HEK293 (cell line): ENCODE measurements around the gene PIK3C2G.

Experiments
- CTCF ChIA-PET: fragments of 350-600 bp; formaldehyde crosslinking; extraction: SDS; loops from one replicate; lab custom pipeline; 2021; ENCODE audit warnings: antibody characterized with exemption; lab: Yijun Ruan, JAX
- POLR2A ChIA-PET: fragments of 300-600 bp; formaldehyde crosslinking; extraction: SDS; loops from one replicate; lab custom pipeline; 2020; ENCODE audit warnings: antibody characterized with exemption, inconsistent platforms; lab: Yijun Ruan, JAX
- H3K27ac ChIP-seq: fragments of 200-500 bp; sonication (Bioruptor generic); 2 replicates; pipeline ENCODE4 v1.5.1; 2014; ENCODE audit warnings: low read depth, low read length, control low read depth, inconsistent platforms; ENCODE audit errors: extremely low read depth
- H3K36me3 ChIP-seq, 2 experiments: fragments of 200-500 bp in 1 of 2; sonication (Bioruptor generic) in 1 of 2; 1 replicate in 1 of 2; 2 replicates in 1 of 2; pipeline ENCODE4 v1.5.1; 2014 to 2017; ENCODE audit warnings: inconsistent platforms in 2 of 2, low read length in 2 of 2; ENCODE audit not compliant: control insufficient read depth in 2 of 2, insufficient read depth in 1 of 2
- H3K4me1 ChIP-seq: fragments of 200-500 bp; sonication (Bioruptor generic); 2 replicates; pipeline ENCODE4 v1.5.1; 2014; ENCODE audit warnings: mild to moderate bottlenecking, low read length, inconsistent platforms; ENCODE audit not compliant: control insufficient read depth, insufficient read depth
- H3K4me3 ChIP-seq: 2 replicates; pipeline ENCODE4 v1.5.1; 2011; ENCODE audit warnings: low read depth, mild to moderate bottlenecking, control low read depth, low read length, moderate library complexity
- H3K9me3 ChIP-seq: fragments of 200-500 bp; sonication (Bioruptor generic); 2 replicates; pipeline ENCODE4 v1.5.1; 2014; ENCODE audit warnings: low read depth, low read length, inconsistent platforms; ENCODE audit not compliant: control insufficient read depth, insufficient read depth
- BCL11A ChIP-seq: fragments of 450-650 bp; formaldehyde crosslinking; IDR thresholded peaks from 2 replicates; pipeline ENCODE4 v1.5.1; 2016; ENCODE audit warnings: low read depth, missing biosample characterization, missing genetic modification characterization
- RBAK ChIP-seq: fragments of 450-650 bp; formaldehyde crosslinking; IDR thresholded peaks from 2 replicates; pipeline ENCODE4 v1.5.1; 2016; ENCODE audit warnings: missing biosample characterization, missing genetic modification characterization
- TSHZ1 ChIP-seq: fragments of 450-650 bp; formaldehyde crosslinking; IDR thresholded peaks from 2 replicates; pipeline ENCODE4 v1.5.1; 2016; ENCODE audit warnings: missing biosample characterization, missing genetic modification characterization, borderline replicate concordance
- YY2 ChIP-seq: fragments of 450-650 bp; formaldehyde crosslinking; IDR thresholded peaks from 2 replicates; pipeline ENCODE4 v1.5.1; 2016; ENCODE audit warnings: missing biosample characterization, missing genetic modification characterization
- ZBTB1 ChIP-seq: fragments of 450-650 bp; formaldehyde crosslinking; IDR thresholded peaks from 2 replicates; pipeline ENCODE4 v1.5.1; 2016; ENCODE audit warnings: missing biosample characterization, missing genetic modification characterization
- ZBTB48 ChIP-seq: fragments of 450-650 bp; formaldehyde crosslinking; IDR thresholded peaks from 2 replicates; pipeline ENCODE4 v1.5.1; 2016; ENCODE audit warnings: missing biosample characterization, missing genetic modification characterization
- ZNF146 ChIP-seq: fragments of 450-650 bp; formaldehyde crosslinking; IDR thresholded peaks from 2 replicates; pipeline ENCODE4 v1.5.1; 2016; ENCODE audit warnings: missing biosample characterization, missing genetic modification characterization
- ZNF155 ChIP-seq: fragments of 450-650 bp; formaldehyde crosslinking; IDR thresholded peaks from 2 replicates; pipeline ENCODE4 v1.5.1; 2016; ENCODE audit warnings: missing biosample characterization, missing genetic modification characterization
- ZNF280C ChIP-seq: fragments of 450-650 bp; formaldehyde crosslinking; IDR thresholded peaks from 2 replicates; pipeline ENCODE4 v1.5.1; 2016; ENCODE audit warnings: missing biosample characterization, missing genetic modification characterization
- ZNF404 ChIP-seq: fragments of 450-650 bp; formaldehyde crosslinking; IDR thresholded peaks from 2 replicates; pipeline ENCODE4 v1.5.1; 2017; ENCODE audit warnings: missing biosample characterization, missing genetic modification characterization
- ZNF518A ChIP-seq: fragments of 450-650 bp; formaldehyde crosslinking; conservative IDR thresholded peaks from 2 replicates; pipeline ENCODE4 v1.5.1; 2016; ENCODE audit warnings: low read depth, missing biosample characterization, missing genetic modification characterization
- ZNF560 ChIP-seq: fragments of 450-650 bp; formaldehyde crosslinking; IDR thresholded peaks from 2 replicates; pipeline ENCODE4 v1.5.1; 2017; ENCODE audit warnings: missing biosample characterization, missing genetic modification characterization, borderline replicate concordance
- ZNF692 ChIP-seq: fragments of 450-650 bp; formaldehyde crosslinking; IDR thresholded peaks from 2 replicates; pipeline ENCODE4 v1.5.1; 2016; ENCODE audit warnings: missing biosample characterization, missing genetic modification characterization
- ZNF701 ChIP-seq: fragments of 450-650 bp; formaldehyde crosslinking; IDR thresholded peaks from 2 replicates; pipeline ENCODE4 v1.5.1; 2016; ENCODE audit warnings: missing biosample characterization, missing genetic modification characterization
- ZNF704 ChIP-seq: fragments of 450-650 bp; formaldehyde crosslinking; IDR thresholded peaks from 2 replicates; pipeline ENCODE4 v1.5.1; 2016; ENCODE audit warnings: missing biosample characterization, missing genetic modification characterization
- ZSCAN23 ChIP-seq: fragments of 450-650 bp; formaldehyde crosslinking; IDR thresholded peaks from 2 replicates; pipeline ENCODE4 v1.5.1; 2016; ENCODE audit warnings: missing biosample characterization, missing genetic modification characterization

PIK3C2G gene

GRCh38 chr12:18264581-18265075 lies 3.3 kb downstream of the PIK3C2G start:
- Histone ChIP-seq H3K4me3 (no peak overlapping the region), H3K9me3 (no peaks in the 10 kb centered on the region), H3K4me1 (no peaks in the 10 kb centered on the region), H3K27ac (no peak overlapping the region), H3K36me3 (no peaks in the 10 kb centered on the region)
- TF ChIP-seq ZNF146 (no peak), ZNF518A (tag by site-specific recombination) (no peak), BCL11A (tag by site-specific recombination) (no peak), ZBTB48 (tag by site-specific recombination) (no peak), ZNF704 (tag by site-specific recombination) (no peak), ZNF155 (tag by site-specific recombination) (no peak), ZNF280C (tag by site-specific recombination) (no peak), ZSCAN23 (tag by site-specific recombination) (no peak), TSHZ1 (tag by site-specific recombination) (no peak), ZNF560 (tag by site-specific recombination) (no peak), RBAK (tag by site-specific recombination) (no peak), ZBTB1 (no peak), ZNF404 (tag by site-specific recombination) (no peak), YY2 (tag by site-specific recombination) (no peak), ZNF692 (tag by site-specific recombination) (no peak), ZNF701 (no peak)
- ChIA-PET POLR2A (no interaction called here), CTCF (interaction anchor here (0.8 kb wide), 1 partner anchor 279 kb away, joined by 5 read pairs; no protein-coding TSS in a partner anchor)
